Measurements from ENCODE around the gene GRID1.
"Not testable (repeated sequence)": the region's sequence is repeated elsewhere in the genome, so short reads cannot be mapped to it uniquely, and the experiment has no call there.

Gene GRID1

GRCh38 chr10:86391986-86392722, 25.6 kb upstream of the GRID1 start:
- no peak for DNase-seq

- DNase-seq = no peak
Observed at GRCh38 chr10:86391236-86391840, 24.7 kb upstream of the GRID1 start.

- no peak for DNase-seq
Observed at GRCh38 chr10:86390337-86391120, 23.9 kb upstream of the GRID1 start.

- no peak for DNase-seq
Observed at GRCh38 chr10:86389441-86390193, 23.0 kb upstream of the GRID1 start.

- not testable (repeated sequence) for DNase-seq
Observed at GRCh38 chr10:86389109-86389440, 22.5 kb upstream of the GRID1 start.

GRCh38 chr10:86388119-86388704, 21.6 kb upstream of the GRID1 start:
- DNase-seq = no peak

GRCh38 chr10:86387178-86387794, 20.7 kb upstream of the GRID1 start:
- DNase-seq = no peak

- DNase-seq = no peak
Observed at GRCh38 chr10:86385806-86386205, 19.2 kb upstream of the GRID1 start.

- no peak for DNase-seq
Observed at GRCh38 chr10:86377797-86378146, 11.2 kb upstream of the GRID1 start.

- DNase-seq = peak in 1 of 2 experiments; percentile 16
Observed at GRCh38 chr10:86376852-86377796, 10.5 kb upstream of the GRID1 start.

GRCh38 chr10:86376403-86376802, 9.8 kb upstream of the GRID1 start:
- DNase-seq = no peak

GRCh38 chr10:86375204-86375603, 8.6 kb upstream of the GRID1 start:
- no peak for DNase-seq

- no peak for DNase-seq
Observed at GRCh38 chr10:86374664-86375063, 8.1 kb upstream of the GRID1 start.

GRCh38 chr10:86373828-86374227, 7.2 kb upstream of the GRID1 start:
- no peak for DNase-seq

- DNase-seq = no peak
Observed at GRCh38 chr10:86373251-86373650, 6.7 kb upstream of the GRID1 start.

GRCh38 chr10:86372784-86373239, 6.2 kb upstream of the GRID1 start:
- DNase-seq = no peak

GRCh38 chr10:86372119-86372783, 5.7 kb upstream of the GRID1 start:
- no peak for DNase-seq

- DNase-seq = no peak
Observed at GRCh38 chr10:86371691-86372090, 5.1 kb upstream of the GRID1 start.

- DNase-seq = no peak
Observed at GRCh38 chr10:86371116-86371515, 4.5 kb upstream of the GRID1 start.

- DNase-seq = no peak
Observed at GRCh38 chr10:86370006-86370585, 3.5 kb upstream of the GRID1 start.
